ENCODE results near the gene MAFB.
"Not testable (repeated sequence)": the region's sequence is repeated elsewhere in the genome, so short reads cannot be mapped to it uniquely, and the experiment has no call there.

Gene MAFB

DNA sequence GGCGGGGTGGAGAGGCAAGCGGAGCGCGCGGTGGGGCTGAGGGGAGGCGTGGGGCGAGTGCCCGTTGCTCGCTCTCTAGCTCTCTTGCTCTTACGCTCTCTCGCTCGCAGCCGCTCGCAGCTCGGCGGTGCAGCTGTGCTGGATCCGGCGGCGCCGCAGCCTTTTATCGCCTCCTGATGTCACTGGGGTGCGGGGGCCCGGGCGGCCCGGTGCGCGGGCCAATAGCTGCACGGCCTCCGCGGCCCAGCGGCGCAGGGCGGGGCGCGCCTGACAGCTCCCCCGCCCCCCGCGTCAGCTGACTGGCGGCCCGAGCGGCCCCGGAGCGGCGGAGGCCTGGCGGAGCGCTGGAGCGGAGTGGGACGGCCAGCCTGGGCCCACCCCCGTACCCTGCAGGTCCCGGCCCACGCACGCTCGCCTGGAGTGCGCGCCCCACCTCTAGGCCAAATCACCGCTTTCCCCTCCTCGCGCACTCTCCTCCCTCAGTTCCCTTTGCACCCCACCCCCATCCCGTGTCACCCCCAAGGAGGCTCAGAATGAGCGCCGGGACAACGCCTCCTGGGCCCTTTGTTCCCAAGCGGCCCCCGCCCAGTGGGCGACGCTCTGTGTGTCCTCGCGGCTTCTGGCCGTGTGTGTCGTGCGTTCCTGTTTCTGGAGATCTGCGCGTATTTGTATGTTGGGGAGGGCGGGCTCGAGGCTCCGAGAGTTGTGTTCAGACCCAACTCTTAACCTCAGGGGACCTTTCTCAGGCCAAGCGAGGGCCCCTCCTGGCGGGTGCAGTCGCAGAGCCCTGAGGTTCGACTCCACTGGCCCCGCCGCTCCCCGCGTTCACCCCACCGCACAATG, at the start of gene MAFB:
TSS of gene MAFB (minus strand) at position 137 of the 843 bp plus-strand sequence. CDS start 386 bp downstream, outside the sequence.
- peak; percentile 92 for DNase-seq (ENCODE audit: low spot score)

DNA sequence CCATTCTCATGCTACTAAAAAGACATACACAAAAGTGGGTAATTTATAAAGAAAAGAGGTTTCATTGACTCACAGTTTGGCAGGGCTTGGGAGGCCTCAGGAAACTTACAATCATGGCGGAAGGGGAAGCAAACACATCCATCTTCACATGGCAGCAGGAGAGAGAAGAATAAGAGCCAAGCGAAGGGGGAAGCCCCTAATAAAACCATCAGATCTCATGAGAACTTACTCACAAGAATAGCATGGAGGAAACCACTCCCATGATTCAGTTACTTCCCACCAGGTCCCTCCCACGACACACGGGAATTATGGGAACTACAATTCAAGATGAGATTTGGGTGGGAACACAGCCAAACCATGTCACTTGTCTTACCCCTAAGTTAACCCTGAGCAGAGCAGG, 47.4 kb upstream of the MAFB start:
- not testable (repeated sequence) for DNase-seq (ENCODE audit: low spot score)

DNA sequence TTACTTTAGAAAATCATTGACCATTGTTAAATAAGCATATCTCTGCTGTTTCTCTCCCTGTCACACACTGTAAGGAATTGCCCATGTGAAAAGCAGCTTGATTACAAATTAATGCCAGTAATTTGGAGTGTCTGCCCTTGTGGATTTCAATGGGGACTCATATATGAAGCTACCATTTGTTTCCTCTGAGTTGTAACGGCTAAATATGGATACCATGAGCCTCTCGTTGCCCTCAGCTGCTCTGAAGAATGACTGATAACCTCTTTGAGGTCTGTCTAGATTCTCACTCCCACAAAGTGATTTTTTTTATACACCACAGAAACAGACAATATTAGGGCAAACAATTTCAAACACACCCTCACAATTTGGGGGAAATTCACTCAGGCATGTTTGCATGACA, 40.0 kb upstream of the MAFB start:
- DNase-seq (ENCODE audit: low spot score) = no peak

DNA sequence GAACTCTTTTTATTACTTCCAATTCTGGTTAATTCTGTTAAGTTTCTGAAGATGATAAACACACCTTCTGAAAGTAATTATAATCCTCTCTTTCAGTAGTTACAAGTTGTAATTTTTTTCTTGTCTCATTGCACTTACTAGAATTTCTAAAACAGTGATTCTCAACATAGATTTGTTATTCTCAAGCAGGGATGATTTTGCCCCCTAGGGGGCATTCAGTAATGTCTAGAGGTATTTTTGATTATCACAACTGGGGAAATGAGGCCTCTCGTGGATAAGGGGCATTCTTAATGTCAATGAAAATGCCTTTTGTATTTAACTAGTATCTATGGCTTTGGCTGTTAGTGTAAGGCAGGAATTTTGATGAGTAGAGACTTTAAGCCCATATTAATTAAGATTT, 39.4 kb upstream of the MAFB start:
- DNase-seq (ENCODE audit: low spot score) = no peak

DNA sequence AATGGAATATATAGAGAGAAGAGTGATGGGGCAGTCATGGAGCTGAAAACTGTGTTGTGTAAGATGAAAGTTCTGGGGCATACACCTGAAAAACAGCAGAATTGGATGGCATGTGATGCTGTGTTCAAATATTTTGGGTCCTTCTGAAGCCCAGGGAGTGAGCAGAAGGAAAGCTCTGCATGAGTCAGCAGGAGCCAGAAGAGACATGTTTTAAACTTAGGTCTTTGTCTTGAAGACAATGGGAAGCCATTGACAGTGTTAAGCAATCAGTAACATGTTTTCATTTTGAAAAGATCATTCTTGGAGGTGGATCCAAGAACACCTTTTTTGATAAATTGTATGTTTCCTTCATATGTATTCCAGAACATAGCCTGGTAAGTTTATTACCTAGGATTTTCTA, 38.9 kb upstream of the MAFB start:
- no peak for DNase-seq (ENCODE audit: low spot score)

- no peak for DNase-seq (ENCODE audit: low spot score)
Measured at GRCh38 chr20:40726776-40727175, 37.7 kb upstream of the MAFB start.

GRCh38 chr20:40724566-40724965, 35.5 kb upstream of the MAFB start:
- no peak for DNase-seq (ENCODE audit: low spot score)

DNA sequence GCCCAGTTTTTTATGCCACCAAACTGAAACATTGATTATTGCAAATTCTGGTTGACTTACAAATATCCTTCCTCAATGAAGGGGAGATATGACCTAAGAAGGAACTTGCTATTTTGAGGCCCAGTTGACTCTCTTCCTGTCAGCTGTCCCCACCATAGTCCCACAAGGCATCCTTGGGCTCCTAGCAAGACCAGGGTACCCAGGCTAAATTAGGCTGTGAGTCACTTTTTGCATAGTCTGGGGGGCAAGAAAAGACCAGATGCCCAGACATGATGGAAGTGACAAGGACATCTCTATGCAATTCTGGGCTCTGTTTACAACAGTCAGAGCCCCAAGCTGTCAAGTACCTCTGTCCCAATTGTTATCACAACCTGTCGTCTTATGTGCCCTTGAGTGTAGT, 31.8 kb upstream of the MAFB start:
- DNase-seq (ENCODE audit: low spot score) = no peak

- DNase-seq (ENCODE audit: low spot score) = no peak
Measured at GRCh38 chr20:40720099-40720498, 31.1 kb upstream of the MAFB start.

GRCh38 chr20:40718982-40719729, 30.1 kb upstream of the MAFB start:
- DNase-seq (ENCODE audit: low spot score) = no peak

DNA sequence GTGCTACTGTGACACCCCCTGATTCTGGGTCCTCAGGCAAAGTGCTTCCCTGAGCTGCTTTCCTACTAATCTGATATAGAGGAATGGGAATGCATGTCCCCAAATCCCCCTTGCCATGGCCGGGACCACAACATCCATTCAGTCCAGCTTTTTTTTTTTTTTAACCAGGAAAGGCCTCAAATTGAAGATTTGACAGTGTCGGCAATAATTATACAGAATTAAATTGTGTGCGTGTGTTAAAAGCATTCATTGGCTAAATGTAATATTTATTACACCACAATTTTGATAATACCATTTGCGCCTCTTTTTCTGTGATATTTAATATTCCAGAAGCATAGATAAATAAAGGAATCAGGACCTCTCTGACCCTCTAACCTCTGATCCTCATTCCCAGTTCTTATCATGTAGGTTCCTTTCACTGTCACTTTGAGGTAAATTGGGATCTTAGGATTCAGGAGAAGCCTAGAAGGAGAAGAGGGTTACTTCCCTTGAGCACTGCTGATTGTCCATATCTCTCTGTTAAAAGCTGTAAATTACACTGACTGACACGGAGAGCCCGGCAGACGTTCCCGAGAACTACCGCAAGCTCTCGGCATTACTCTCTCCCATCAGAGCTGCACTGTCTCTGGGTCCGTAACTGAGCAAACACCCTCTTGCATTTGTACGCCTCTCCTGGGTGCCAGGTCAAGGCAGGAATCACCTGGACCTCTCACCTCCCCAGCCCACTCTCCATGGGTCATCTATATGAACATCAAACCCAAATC, 29.4 kb upstream of the MAFB start:
- DNase-seq (ENCODE audit: low spot score) = no peak

- DNase-seq (ENCODE audit: low spot score) = no peak
Measured at GRCh38 chr20:40717343-40717865, 28.4 kb upstream of the MAFB start.

- no peak for DNase-seq (ENCODE audit: low spot score)
Measured at GRCh38 chr20:40715491-40715890, 26.5 kb upstream of the MAFB start.

GRCh38 chr20:40714916-40715315, 25.9 kb upstream of the MAFB start:
- DNase-seq (ENCODE audit: low spot score) = no peak

DNA sequence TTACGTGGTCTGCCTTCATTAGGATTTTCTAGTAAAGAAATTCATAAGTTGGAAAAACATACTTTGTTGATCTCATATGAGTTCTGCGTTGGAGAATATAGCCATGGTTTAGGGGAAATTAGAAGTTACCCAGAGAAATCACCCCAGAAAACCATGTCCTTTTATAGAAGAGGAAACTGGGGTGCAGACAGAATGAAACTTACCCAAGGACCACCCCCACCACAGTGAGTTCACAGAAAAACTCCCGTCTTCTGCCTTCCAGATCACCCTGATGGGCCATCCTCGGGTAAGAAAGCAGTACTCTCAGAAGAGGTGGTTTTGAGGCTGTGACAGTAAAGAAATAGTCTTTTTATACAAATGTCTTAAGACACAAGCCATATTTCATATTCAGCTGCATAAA, 25.1 kb upstream of the MAFB start:
- DNase-seq (ENCODE audit: low spot score) = no peak

- no peak for DNase-seq (ENCODE audit: low spot score)
Measured at GRCh38 chr20:40713508-40713907, 24.5 kb upstream of the MAFB start.

DNA sequence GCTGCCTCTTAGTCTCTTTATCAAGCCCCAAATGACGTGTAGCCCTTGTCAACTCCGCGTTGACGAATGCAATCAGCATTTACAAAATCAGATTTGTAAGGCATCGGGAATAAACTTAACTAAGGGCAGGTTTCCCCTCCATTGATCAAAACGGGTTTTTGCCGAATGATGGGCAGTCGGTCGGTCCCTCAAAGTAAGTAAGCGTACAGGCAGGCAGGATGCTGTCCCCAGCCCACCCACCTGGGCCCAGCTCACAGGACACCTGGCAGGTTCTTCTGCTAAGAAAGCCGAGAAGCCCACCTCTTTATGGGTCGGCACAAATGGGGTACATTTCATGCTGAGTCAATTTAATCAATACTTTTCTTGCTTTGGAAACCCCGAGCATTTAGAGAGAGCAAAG, 22.0 kb upstream of the MAFB start:
- DNase-seq (ENCODE audit: low spot score) = no peak

GRCh38 chr20:40710603-40711002, 21.6 kb upstream of the MAFB start:
- no peak for DNase-seq (ENCODE audit: low spot score)

- peak; percentile 67 for DNase-seq (ENCODE audit: low spot score)
Measured at GRCh38 chr20:40706977-40707582, 18.0 kb upstream of the MAFB start.

- no peak for DNase-seq (ENCODE audit: low spot score)
Measured at GRCh38 chr20:40705413-40705812, 16.4 kb upstream of the MAFB start.

DNA sequence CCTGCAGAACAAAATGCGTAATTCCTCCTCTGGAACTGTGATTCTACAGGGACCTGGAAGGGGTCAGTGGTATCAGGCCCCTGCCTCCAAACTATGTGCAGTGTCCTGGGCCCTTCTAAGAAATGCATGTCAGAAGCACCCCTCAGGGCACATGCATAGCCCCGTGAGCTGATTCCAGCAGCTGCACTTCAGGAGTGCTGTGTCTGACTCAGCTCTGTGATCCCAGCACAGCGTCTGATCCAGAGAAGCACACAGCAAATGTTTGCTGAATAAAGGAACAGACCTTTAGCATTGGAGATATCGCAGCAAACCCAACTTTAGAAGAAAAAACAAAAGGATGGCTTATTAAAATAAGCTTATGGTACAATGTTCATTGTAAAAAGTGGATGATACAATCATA, 15.8 kb upstream of the MAFB start:
- DNase-seq (ENCODE audit: low spot score) = no peak

GRCh38 chr20:40703975-40704530, 15.0 kb upstream of the MAFB start:
- DNase-seq (ENCODE audit: low spot score) = no peak
